Astrocyte (in vitro differentiated cells and primary cell): ENCODE measurements around the gene PLA1A. TPM values are rescaled to one million over a fixed set of nuclear protein-coding genes. Genes with fewer than 3 reads are reported as not detected.
"Not testable (repeated sequence)": the region's sequence is repeated elsewhere in the genome, so short reads cannot be mapped to it uniquely, and the experiment has no call there.

ENCODE experiments used
- DNase-seq: peaks from one replicate; pipeline ENCODE4 v3.0.0-alpha.2; 2010; ENCODE audit warnings: low read depth
- FAIRE-seq: peaks from 2 replicates; lab custom pipeline; 2011; peaks lifted over from hg19 to GRCh38; lab: Jason Lieb, UNC
- H2AFZ ChIP-seq: 2 replicates; pipeline ENCODE4 v1.6.0; 2012; ENCODE audit warnings: low read depth, low read length, inconsistent platforms
- H3K27ac ChIP-seq: 2 replicates; pipeline ENCODE4 v1.5.1; 2011; ENCODE audit warnings: low read depth, low read length, inconsistent platforms
- H3K27me3 ChIP-seq: 2 replicates; pipeline ENCODE4 v1.6.0; 2011; ENCODE audit warnings: low read length, inconsistent platforms; ENCODE audit not compliant: insufficient read depth
- H3K36me3 ChIP-seq: 2 replicates; pipeline ENCODE4 v1.5.1; 2011; ENCODE audit warnings: low read length, inconsistent platforms; ENCODE audit not compliant: insufficient read depth
- H3K4me1 ChIP-seq: 2 replicates; pipeline ENCODE4 v1.5.1; 2011; ENCODE audit warnings: low read length, inconsistent platforms; ENCODE audit not compliant: insufficient read depth
- H3K4me2 ChIP-seq: 2 replicates; pipeline ENCODE4 v1.6.0; 2012; ENCODE audit warnings: low read length, inconsistent platforms
- H3K4me3 ChIP-seq: 2 replicates; pipeline ENCODE4 v1.5.1; 2011; ENCODE audit warnings: low read depth, mild to moderate bottlenecking, low read length, inconsistent platforms; ENCODE audit not compliant: insufficient read depth
- H3K79me2 ChIP-seq: 2 replicates; pipeline ENCODE4 v1.6.0; 2012; ENCODE audit warnings: mild to moderate bottlenecking, low read length, inconsistent platforms; ENCODE audit not compliant: insufficient read depth
- H3K9ac ChIP-seq: 2 replicates; pipeline ENCODE4 v1.6.0; 2012; ENCODE audit warnings: mild to moderate bottlenecking, low read length, inconsistent platforms
- H3K9me3 ChIP-seq: 2 replicates; pipeline ENCODE4 v1.5.1; 2012; ENCODE audit warnings: low read depth, mild to moderate bottlenecking, low read length, inconsistent platforms; ENCODE audit not compliant: insufficient read depth
- H4K20me1 ChIP-seq: 2 replicates; pipeline ENCODE4 v1.6.0; 2012; ENCODE audit warnings: low read length, inconsistent platforms; ENCODE audit not compliant: insufficient read depth
- H3K27ac Mint-ChIP-seq: one replicate; pipeline ENCODE4 v1.8.0; 2021; ENCODE audit warnings: mild to moderate bottlenecking, mixed read lengths; ENCODE audit not compliant: unreplicated experiment
- H3K27me3 Mint-ChIP-seq: one replicate; pipeline ENCODE4 v1.8.0; 2021; ENCODE audit warnings: low read depth, mixed read lengths; ENCODE audit not compliant: unreplicated experiment
- H3K36me3 Mint-ChIP-seq: one replicate; pipeline ENCODE4 v1.8.0; 2021; ENCODE audit warnings: low read depth, mixed read lengths; ENCODE audit not compliant: unreplicated experiment
- H3K4me1 Mint-ChIP-seq: one replicate; pipeline ENCODE4 v1.8.0; 2021; ENCODE audit warnings: low read depth, mixed read lengths; ENCODE audit not compliant: unreplicated experiment
- H3K4me3 Mint-ChIP-seq: one replicate; pipeline ENCODE4 v1.8.0; 2021; ENCODE audit warnings: mild to moderate bottlenecking, moderate library complexity, mixed read lengths; ENCODE audit not compliant: unreplicated experiment
- H3K9me3 Mint-ChIP-seq: one replicate; pipeline ENCODE4 v1.8.0; 2021; ENCODE audit warnings: mild to moderate bottlenecking, mixed read lengths; ENCODE audit not compliant: unreplicated experiment
- EZH2 ChIP-seq: IDR thresholded peaks from 2 replicates; pipeline ENCODE4 v1.6.1; 2012; ENCODE audit warnings: mild to moderate bottlenecking, low read length, inconsistent platforms; ENCODE audit not compliant: insufficient read depth
- total RNA-seq: library from RNA; stranded (reverse); gene quantifications from 2 replicates; pipeline ENCODE4 v1.2.1, GENCODE V29; 2021
- TF ChIP-seq, protein P1 (sequence below): IDR thresholded peaks from 2 replicates; pipeline ENCODE4 v1.5.1; 2011; ENCODE audit warnings: low read depth, mild to moderate bottlenecking, inconsistent platforms, low read length, moderate library complexity; ENCODE audit not compliant: insufficient read depth

Gene PLA1A
- total RNA-seq, 1 donor from 2014 or later: 0.91 TPM

DNA sequence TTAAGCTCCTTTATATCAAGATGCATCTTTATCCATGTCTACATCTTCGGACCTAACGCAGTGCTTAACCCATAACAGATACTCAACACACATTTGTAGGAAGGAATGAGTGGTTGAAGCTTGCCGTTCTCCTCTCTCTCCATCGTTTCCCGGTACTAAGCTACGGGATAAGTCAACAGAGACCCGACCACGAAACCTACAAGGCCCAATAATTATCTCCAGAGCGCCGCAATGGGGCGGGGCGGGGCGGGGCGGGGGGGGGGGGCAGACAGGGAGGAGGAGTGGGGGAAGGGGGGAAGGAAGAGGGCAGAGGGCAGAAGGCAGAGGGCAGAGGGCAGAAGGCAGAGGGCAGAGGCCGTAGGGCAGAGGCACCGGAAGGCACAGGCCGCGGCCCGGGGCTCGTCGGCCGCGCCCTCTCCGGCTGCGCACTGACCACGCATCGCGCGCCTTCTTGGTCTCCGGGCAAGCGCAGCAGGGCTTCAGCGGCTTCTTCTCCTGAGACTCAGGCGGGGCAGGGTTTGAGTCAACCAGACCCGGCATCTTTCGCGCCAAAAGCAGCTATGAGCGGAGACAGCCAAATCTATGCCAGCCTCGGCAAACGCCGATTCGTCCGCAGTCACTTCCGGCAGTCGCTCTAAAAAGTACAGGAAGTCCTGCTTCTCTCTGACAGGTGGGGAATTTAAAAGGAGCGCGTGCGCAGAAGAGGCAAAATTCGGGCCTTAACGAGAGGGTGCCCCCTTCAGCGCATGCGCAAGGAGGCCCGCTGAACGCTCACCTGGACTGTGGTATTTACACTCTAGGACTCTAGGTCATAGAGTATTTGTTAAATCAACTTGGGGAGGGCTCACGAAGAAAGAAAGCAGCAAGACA, 79.3 kb downstream of the PLA1A start, which contains the start of gene COX17:
TSS of gene COX17 (minus strand) at position 636 of the 870 bp plus-strand sequence. CDS start at position 540, 96 bp downstream.
- Histone ChIP-seq H4K20me1 (no peaks in the 10 kb centered on the region), H3K4me1 (peaks cover 7% of the 10 kb centered on the region), H3K9me3 (no peaks in the 10 kb centered on the region), H3K27me3 (no peaks in the 10 kb centered on the region), H3K4me3 (peak within 1 kb of the TSS; percentile 95), H2AFZ (peak within 1 kb of the TSS; percentile 97), H3K79me2 (peaks cover 14% of the 10 kb centered on the region), H3K9ac (peak within 1 kb of the TSS; percentile 82), H3K27ac (peak within 1 kb of the TSS; percentile 61), H3K4me2 (peak within 1 kb of the TSS; percentile 96), H3K36me3 (peaks cover 6% of the 10 kb centered on the region)
- DNase-seq (peak; percentile 92), FAIRE-seq (peak; percentile 71)
- Mint-ChIP-seq H3K27ac (peak within 1 kb of the TSS; percentile 64), H3K4me3 (peak within 1 kb of the TSS; percentile 96), H3K9me3 (no peaks in the 10 kb centered on the region), H3K27me3 (no peaks in the 10 kb centered on the region), H3K4me1 (peaks cover 11% of the 10 kb centered on the region), H3K36me3 (peaks cover 3% of the 10 kb centered on the region)
- TF ChIP-seq, protein P1, sequence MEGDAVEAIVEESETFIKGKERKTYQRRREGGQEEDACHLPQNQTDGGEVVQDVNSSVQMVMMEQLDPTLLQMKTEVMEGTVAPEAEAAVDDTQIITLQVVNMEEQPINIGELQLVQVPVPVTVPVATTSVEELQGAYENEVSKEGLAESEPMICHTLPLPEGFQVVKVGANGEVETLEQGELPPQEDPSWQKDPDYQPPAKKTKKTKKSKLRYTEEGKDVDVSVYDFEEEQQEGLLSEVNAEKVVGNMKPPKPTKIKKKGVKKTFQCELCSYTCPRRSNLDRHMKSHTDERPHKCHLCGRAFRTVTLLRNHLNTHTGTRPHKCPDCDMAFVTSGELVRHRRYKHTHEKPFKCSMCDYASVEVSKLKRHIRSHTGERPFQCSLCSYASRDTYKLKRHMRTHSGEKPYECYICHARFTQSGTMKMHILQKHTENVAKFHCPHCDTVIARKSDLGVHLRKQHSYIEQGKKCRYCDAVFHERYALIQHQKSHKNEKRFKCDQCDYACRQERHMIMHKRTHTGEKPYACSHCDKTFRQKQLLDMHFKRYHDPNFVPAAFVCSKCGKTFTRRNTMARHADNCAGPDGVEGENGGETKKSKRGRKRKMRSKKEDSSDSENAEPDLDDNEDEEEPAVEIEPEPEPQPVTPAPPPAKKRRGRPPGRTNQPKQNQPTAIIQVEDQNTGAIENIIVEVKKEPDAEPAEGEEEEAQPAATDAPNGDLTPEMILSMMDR: no peak
- TF ChIP-seq EZH2: no peak

DNA sequence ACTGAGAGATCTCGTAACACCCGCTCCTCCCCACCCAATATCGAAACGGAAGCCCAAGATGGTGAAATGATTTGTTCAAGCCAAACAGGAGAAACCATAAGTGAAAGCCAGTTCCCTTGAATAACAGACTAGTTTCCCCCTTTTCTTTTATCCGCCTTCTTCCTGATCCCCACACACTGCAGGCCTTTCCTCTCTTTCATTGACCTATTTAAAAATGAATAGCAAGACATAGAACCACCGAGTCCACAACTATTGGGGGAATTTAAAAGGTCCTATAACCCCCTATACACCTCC, 79.9 kb downstream of the PLA1A start:
- Histone ChIP-seq H3K4me1 (peaks cover 7% of the 10 kb centered on the region), H2AFZ (peak overlapping the region; percentile 97), H3K79me2 (peaks cover 14% of the 10 kb centered on the region), H4K20me1 (no peaks in the 10 kb centered on the region), H3K9ac (peak overlapping the region; percentile 82), H3K27me3 (no peaks in the 10 kb centered on the region), H3K9me3 (no peaks in the 10 kb centered on the region), H3K4me2 (peak overlapping the region; percentile 96), H3K27ac (peak overlapping the region; percentile 59), H3K36me3 (peaks cover 6% of the 10 kb centered on the region), H3K4me3 (peak overlapping the region; percentile 95)
- Mint-ChIP-seq H3K4me1 (peaks cover 11% of the 10 kb centered on the region), H3K4me3 (peak overlapping the region; percentile 96), H3K9me3 (no peaks in the 10 kb centered on the region), H3K27ac (peak overlapping the region; percentile 27), H3K36me3 (peaks cover 3% of the 10 kb centered on the region), H3K27me3 (no peaks in the 10 kb centered on the region)
- no peak for TF ChIP-seq EZH2
- TF ChIP-seq, protein P1: no peak
- DNase-seq: no peak
- FAIRE-seq: no peak

DNA sequence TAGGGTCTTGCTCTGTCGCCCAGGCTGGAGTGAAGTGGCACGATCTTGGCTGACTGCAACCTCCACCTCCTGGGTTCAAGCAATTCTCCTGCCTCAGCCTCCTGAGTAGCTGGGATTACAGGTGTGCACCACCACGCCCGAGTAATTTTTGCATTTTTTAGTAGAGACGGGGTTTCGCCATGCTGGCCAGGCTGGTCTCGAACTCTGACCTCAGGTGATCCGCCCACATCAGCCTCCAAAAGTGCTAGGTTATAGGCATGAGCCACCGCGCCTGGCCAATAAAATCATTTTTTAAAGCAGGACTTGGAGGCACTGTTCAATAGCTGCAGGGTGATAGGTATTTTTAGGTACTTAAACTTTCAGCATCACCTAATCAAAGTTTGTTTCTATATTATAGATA, 80.5 kb downstream of the PLA1A start:
- not testable (repeated sequence) for H3K27me3 Mint-ChIP-seq, H2AFZ ChIP-seq, H3K36me3 ChIP-seq, H4K20me1 ChIP-seq, H3K27ac Mint-ChIP-seq, H3K9me3 Mint-ChIP-seq, H3K4me1 ChIP-seq, DNase-seq, H3K9me3 ChIP-seq, H3K9ac ChIP-seq, H3K27me3 ChIP-seq, H3K4me3 Mint-ChIP-seq, H3K4me3 ChIP-seq, H3K36me3 Mint-ChIP-seq, H3K27ac ChIP-seq, FAIRE-seq, H3K4me2 ChIP-seq
- peaks cover 14% of the 10 kb centered on the region for H3K79me2 ChIP-seq
- H3K4me1 Mint-ChIP-seq: peaks cover 11% of the 10 kb centered on the region

Other genes with a start within 250 kb of the PLA1A start
- gene TMEM39A, start 134.3 kb upstream of the PLA1A start, total RNA-seq: 53.4 and 59.4 TPM in 2 replicates
- gene POGLUT1, start 128.9 kb upstream of the PLA1A start, total RNA-seq: 15.1 and 16.4 TPM in 2 replicates
- 109 and 116 TPM in 2 replicates for gene TIMMDC1, start 99.3 kb upstream of the PLA1A start, total RNA-seq
- not detected in 2 replicates for gene CD80, start 38.3 kb upstream of the PLA1A start, total RNA-seq
- 2.6 and 3.1 TPM in 2 replicates for gene ADPRH, start 18.4 kb upstream of the PLA1A start, total RNA-seq
- 1.8 and 2.1 TPM in 2 replicates for gene POPDC2, start 62.7 kb downstream of the PLA1A start, total RNA-seq
- 22.8 and 24.3 TPM in 2 replicates for gene COX17, start 79.5 kb downstream of the PLA1A start, total RNA-seq
- gene CFAP91, start 105.1 kb downstream of the PLA1A start, total RNA-seq: 0.16 TPM in 1 of 2 replicates, not detected in the other
- not detected in 2 replicates for gene NR1I2, start 184.2 kb downstream of the PLA1A start, total RNA-seq